Stimulated activated CD4-positive, alpha-beta T cell treated with anti-CD3 and anti-CD28 coated beads, Interleukin-4, amount 100 ng/mL, for 48 hours (primary cell): ENCODE measurements around the gene P3H2.

Experiments used
- DNase-seq, 2 donors: peaks; one replicate each; pipeline ENCODE4 v3.0.0-alpha.2; 2020; ENCODE audit warnings: low read depth in 2 of 2

P3H2 gene

DNA sequence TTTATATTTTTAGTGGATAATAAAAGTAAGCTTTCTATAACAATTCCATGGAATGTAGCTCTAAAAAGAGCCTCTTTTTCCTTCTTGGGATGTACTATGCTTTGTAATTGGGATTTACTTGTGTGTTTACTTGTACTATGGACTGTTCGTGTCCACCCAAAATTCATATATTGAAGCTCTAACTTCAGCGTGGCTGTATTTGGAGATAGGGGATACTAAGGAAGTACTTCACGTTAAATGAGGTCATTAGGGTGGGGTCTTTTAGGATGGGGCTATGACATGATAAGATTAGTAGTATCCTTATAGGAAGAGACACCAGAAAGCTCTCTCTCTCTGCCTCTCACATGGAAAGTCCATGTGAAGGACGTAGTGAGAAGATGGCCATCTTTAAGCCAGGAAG lies 64.9 kb downstream of the P3H2 start:
- no peak for DNase-seq

- DNase-seq: no peak
These were observed 66.6 kb downstream of the P3H2 start for GRCh38 chr3:190053919-190054672.

DNA sequence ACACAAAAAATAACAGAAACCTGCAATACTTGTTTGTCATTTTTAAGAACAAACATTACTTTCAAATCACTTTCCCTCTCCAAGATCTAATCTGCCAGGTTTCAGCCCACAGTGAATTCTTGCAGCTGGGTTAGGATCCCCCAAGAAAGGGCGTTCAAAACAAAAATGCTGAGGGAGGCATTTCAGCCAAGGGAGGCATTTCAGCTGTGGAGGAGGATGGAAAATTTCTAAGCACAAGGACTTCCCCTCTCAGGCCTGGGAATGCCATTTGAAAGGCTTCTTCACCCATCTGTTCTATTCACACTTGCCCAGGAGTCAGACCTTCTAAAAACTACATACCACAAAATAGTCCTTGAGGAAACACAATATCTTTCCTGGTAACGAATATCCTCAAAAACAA lies 69.1 kb downstream of the P3H2 start:
- no peak for DNase-seq

DNA sequence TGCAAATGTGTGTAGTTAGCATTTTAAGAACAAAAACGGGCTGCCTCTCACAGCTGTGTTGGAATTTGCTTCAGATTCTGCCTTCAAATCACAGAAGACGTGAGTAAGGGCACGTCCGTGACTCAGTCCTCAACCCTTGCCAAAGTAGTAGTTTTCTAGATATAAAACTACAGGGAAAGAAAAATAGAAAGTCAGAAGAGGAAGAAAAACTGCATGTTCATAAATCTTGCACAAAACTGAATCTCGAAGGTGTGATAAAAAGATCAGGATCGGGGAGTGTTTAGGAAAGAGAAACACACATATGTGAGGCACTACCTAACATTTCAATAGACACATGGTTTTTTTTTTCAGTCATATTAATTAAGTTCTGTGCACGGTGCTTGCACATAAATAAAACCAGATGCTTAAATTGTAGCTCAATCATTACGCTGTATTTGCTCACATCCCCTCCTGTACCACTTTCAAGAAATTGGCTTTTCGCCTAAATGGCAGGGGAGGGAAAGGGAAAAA lies 71.7 kb downstream of the P3H2 start:
- DNase-seq: no peak

GRCh38 chr3:190044974-190045373 lies 75.7 kb downstream of the P3H2 start:
- DNase-seq: no peak

GRCh38 chr3:190044142-190044541 lies 76.6 kb downstream of the P3H2 start:
- no peak for DNase-seq

DNA sequence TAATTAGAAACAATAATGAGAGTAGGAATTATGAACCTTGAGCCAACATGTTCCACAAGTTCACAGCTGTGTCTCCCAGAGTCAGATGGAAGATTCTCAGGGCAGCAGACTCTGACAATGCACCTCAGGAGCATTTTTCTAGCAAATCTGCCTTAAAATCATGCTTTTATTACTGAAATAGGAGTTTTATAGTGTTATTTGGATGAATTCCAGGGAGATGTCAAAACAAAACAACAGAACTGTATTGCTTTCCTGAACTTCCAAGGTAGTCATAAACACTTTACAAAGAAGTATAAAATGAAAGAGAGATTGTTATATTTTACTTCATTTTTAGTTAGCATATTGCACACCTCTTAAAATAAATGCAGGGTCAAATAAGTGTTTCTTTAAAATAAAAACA lies 77.0 kb downstream of the P3H2 start:
- DNase-seq: no peak

DNA sequence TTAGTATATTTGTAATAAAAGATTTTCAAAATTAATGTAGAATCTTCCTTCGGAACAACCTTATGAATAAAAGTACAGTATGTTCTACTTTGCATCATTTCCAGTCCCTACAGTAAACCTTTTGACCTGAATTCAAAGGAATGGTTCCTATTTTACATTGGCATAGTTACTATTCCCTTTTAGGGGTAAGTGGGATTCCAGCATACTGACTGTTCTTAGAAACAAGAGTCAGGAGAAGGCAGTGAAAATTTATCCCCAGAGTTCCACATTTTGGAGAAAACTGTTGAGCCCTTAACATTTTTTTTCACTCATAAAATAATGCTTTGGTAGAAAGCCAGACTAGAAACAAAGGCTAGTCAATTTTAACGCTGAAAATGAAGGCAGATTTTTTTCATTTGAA lies 78.1 kb downstream of the P3H2 start:
- DNase-seq: no peak

DNA sequence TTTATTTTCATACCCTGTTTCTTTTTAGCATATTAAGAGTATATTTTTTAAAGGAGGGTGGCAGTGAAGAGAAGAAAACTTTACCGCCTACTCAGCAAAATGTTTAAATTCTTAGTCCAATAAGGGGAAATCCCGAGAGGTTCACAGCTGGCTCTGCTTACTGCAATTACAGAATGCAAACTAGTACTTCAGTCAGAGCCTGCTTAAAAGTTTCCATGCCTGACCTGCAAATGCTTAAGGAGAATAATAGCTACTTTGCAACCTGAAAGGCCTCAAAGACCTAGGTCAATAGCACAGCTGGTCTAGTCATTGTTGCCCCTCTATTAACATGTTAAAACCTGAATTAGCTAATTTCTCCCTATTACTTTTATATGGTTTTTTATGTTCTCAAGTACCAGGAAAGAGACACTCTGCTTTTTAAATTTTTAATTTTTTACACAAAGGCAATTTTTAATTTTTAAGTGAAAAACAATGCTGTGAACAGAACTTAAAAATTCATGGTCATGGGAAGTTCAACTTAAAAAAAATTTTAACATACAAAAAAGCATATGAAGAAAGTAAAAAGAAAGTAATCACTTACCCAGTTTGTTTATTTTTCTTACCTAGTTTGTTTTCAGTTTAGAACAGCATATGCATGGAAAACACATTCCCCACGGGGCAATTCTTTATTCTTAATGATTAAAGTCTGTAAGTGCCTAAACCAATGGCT lies 79.2 kb downstream of the P3H2 start:
- DNase-seq: no peak

GRCh38 chr3:190040145-190040544 lies 80.6 kb downstream of the P3H2 start:
- DNase-seq: no peak

DNA sequence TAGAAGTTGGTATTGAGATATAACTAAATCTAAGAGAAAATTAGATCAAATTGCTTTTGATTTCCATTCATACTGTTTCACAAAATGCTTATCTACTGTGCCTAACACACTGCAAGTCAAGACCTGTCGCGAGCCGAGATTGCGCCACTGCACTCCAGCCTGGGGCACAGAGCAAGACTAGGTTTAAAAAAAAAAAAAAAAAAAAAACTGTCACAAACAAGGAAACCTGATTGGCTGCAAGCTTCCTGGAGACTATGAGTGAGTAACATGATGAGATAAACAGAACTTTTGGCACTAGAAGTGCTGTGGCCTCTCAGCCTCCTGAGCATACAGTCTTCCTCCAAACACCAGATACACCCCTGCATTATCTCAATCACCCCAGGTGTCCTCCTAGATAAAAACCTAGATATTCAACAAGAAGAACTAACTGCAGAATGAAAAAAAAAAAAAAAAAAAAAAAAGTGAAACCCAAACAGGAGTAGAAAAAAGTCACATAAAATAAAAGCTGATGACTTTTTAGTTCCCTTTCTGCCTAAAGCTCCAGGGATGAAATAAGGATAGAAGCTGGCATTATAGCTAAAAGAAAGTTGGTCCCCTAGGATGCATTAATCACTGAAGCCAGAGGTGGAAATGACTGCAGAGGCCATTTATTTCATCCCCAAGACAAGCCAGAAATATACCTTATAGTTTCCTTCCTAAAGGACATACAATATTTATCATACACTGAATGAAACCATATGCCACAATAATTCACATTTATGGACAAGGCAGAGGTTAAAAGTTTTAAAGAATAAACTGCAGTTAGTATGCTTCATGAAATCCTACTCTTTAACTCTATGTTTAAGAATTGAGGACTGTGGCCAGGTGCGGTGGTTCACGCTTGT lies 82.4 kb downstream of the P3H2 start:
- DNase-seq: no peak

GRCh38 chr3:190036631-190037030 lies 84.1 kb downstream of the P3H2 start:
- DNase-seq: no peak

DNA sequence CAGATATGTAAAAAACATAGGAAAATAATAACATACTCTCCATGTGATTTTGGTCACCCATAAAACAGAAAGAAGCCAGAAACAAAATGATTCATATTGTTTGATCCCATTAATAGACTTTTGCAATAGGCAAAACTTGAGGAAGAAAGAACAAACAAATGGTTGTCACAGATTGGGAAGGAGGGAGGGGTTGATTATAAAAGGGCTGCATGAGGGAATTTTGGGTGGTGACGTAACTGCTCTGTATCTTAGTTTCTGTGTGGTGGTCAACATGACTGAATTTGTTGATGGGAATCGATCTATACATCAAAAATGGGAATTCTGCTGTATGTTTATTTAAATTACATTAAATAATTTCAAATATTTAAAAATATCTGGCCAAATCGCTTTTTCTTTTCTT lies 86.3 kb downstream of the P3H2 start:
- no peak for DNase-seq

- no peak for DNase-seq
These were observed 87.8 kb downstream of the P3H2 start for GRCh38 chr3:190032923-190033322.

GRCh38 chr3:190031887-190032752 lies 88.6 kb downstream of the P3H2 start:
- DNase-seq: no peak

GRCh38 chr3:190027116-190027515 lies 93.6 kb downstream of the P3H2 start:
- no peak for DNase-seq

DNA sequence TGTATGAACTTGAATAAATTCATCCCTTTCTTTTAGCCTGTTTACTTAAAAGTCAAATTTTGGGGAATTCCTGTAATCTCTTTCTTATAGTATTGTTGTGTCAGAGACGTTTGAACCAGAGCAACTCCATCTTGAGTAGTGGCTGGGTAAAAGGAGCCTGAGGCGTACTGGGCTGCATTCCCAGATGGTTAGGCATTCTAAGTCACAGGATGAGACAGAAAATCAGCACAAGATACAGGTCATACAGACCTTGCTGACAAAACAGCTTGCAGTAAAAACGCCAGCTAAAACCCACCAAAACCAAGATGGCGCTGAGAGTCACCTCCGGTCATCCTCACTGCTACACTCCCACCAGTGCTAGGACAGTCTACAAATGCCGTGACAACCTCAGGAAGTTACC lies 94.5 kb downstream of the P3H2 start:
- no peak for DNase-seq

DNA sequence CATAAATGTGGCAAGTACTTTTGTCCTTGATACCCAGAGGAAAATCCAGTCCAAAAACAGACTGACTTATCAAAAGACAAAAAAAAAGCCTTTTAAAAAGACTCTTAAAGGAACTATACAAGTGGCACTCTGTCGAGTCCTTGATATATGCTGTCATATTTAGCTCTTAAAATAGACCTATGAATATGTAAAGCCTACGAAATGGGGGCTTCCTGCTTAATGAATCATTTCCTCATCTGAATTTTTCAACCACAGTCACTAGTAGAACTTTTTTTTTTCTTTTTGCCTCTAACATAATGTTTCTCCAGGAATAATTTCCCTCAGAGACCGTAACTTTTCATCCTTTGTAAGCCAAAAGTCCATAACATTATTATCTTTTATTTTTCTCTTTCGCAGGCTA lies 95.8 kb downstream of the P3H2 start:
- DNase-seq: no peak

DNA sequence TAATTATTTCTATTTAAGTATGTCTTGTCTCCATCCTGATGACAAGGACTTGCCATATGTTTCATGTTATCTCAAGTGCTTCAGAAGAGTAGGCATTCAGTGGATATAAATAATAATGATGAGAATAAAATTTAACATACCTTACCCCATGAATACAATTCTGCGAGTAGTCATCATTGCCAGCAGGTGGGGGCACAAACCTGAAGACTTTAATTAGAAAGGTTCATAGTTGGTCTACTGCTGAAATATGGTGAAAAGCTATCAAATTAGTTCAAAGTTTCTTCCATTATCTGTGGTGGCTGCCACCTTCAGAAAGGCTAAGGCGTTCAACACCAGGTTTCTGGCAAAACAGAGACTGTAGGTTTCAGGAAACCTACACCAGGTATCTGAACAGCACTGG lies 100.9 kb downstream of the P3H2 start:
- no peak for DNase-seq

GRCh38 chr3:190019006-190019405 lies 101.7 kb downstream of the P3H2 start:
- DNase-seq: no peak

- no peak for DNase-seq
These were observed 102.2 kb downstream of the P3H2 start for GRCh38 chr3:190018460-190018859.
